HPDE6-E6E7 (cell line): ENCODE results near the gene DIPK1A.
"Not testable (repeated sequence)": the region's sequence is repeated elsewhere in the genome, so short reads cannot be mapped to it uniquely, and the experiment has no call there.

ENCODE experiments used
- DNase-seq: peaks from one replicate; pipeline ENCODE4 v3.0.0; 2011; ENCODE audit warnings: missing footprints; ENCODE audit errors: extremely low spot score

The DIPK1A gene

DNA sequence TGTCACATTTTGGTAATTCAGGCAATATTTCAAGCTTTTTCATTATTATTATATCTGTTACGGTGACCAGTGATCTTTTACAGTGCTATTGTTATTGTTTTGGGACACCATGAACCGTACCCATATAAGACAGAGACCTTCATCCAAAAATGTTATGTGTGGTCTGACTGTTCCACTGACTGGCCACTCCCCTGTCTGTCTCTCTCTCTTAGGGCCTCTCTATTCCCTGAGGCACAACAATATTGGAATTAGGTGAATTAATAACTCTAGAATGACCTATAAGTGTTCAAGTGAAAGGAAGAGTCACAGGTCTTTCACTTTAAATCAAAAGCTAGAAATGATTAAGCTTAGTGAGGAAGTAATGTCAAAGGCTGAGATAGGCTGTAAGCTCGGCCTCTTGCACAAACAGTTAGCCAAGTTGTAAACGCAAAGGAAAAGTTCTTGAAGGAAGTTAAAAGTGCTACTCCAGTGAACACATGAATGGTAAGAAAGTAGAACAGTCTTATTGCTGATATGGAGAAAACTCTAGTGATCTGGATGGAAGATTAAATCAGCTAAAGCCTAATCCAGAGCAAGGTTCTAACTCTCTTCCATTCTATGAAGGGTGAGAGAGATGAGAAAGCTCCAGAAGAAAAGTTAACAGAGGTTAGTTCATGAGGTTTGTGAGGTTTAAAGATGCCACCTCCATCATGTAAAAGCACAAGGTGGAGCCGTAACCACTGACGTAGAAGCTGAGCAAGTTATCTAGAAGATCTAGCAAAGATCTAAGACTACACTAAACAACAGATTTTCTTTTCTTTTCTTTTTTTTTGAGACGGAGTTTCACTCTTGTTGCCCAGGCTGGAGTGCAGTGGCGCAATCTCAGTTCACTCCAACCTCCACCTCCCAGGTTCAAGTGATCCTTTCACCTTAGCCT, 19.7 kb upstream of the DIPK1A start:
- no peak for DNase-seq

DNA sequence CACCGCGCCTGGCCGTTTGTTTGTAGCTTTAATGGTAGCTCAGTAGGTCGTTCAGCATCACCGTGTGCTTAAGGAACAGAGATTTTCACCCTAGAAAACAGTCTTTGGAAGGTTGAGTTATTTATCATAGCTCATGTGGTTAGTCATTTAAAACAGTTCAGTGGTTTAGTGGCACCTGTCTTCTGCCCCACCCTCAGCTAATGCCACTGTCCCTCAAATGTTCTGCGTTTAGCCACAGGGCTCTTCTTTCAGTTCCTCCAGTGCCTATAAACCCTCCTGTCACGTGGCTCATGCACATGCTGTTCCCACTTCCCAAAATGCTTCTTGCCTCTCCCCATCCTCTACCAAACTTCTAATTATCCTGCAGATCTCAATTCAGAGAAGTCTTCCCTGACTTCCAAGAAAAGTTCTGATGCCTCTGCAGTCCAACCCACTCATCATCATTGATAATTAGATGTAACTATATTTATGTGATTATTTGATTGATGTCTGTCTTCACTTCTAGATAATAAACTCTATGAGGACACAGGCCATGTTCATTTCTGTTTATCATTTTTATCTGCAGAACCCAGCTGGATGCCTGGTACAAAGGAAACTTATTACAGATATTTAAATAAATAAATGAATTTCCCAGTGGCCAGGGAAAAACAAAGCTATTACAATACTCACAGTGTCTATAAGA, 14.4 kb upstream of the DIPK1A start:
- DNase-seq: no peak

DNA sequence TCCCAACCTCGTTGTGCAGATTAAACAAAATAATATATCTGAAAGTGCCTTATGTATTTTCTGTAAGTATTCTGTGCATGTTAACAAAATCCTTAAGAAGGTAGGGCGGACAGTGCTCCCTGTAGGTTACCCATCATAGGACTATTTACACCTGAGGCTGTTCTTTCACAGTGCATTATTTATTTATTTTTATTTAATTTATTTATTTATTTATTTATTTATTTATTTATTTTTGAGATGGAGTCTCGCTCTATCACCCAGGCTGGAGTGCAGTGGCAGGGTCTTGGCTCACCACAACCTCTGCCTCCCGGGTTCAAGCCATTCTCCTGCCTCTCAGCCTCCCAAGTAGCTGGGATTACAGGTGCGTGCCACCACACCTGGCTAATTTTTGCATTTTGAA, 12.8 kb upstream of the DIPK1A start:
- DNase-seq: not testable (repeated sequence)

GRCh38 chr1:92973203-92973897, 12.1 kb upstream of the DIPK1A start:
- no peak for DNase-seq

- no peak for DNase-seq
Measured at GRCh38 chr1:92972409-92973129, 11.3 kb upstream of the DIPK1A start.

- DNase-seq: not testable (repeated sequence)
Measured at GRCh38 chr1:92971932-92972331, 10.7 kb upstream of the DIPK1A start.

- no peak for DNase-seq
Measured at GRCh38 chr1:92970990-92971689, 9.9 kb upstream of the DIPK1A start.

DNA sequence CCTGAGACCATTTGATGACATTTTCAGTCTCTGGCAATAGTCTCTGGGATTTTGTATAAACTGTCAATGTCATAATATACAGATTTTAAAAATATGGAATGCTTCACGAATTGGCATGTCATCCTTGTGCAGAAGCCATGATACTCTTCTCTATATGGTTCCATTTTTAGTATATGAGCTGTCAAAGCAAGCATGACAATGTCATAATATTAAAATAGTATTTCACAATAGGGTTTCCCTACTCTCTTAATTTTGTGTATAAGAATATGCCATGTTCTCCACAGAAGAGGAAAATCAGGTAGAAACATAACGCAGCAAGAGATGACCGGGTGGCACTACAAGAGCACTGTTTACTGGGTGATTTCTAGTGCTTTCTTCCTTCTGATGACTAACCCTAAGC, 8.3 kb upstream of the DIPK1A start:
- DNase-seq: no peak

DNA sequence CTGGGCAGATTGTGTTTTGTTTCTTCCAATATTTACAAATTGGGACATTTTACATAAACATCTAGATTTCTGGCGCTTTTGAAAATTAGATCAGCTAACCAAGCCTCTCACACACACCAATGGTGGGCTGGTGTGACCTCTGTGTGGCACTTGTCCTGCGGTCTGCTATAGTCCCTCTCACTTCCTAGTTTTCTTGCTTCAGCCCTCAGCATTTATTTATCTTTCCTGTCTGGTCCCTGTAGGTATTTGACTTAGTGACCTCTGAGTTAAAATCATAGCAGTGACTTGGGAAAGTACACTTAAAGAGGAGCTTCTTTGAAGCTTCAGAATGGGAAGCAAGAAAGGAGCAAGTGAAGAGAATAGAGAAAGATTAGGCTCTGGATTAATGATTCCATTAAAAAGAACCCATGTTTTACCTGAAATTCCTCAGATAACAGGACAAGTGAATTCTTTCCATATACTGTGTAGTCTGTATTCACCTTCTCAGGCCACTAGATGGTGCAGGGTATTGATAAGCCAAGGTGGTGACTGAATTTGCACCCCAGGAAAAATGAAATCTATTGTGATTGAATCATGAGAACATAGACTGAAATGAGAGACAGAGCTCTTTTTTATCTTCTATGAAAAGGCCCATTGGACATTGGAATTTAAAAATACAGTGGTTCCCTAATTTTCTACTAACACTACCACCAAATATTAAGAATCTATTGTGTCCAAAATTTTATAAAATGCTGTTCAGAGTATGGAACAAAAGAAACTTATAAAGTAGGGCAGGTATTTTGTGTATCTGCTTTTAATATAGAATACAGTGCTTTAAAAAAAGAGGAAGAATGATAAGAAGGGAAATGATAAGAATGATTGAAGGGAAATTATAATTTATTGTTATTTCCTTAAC, 7.1 kb upstream of the DIPK1A start:
- no peak for DNase-seq

DNA sequence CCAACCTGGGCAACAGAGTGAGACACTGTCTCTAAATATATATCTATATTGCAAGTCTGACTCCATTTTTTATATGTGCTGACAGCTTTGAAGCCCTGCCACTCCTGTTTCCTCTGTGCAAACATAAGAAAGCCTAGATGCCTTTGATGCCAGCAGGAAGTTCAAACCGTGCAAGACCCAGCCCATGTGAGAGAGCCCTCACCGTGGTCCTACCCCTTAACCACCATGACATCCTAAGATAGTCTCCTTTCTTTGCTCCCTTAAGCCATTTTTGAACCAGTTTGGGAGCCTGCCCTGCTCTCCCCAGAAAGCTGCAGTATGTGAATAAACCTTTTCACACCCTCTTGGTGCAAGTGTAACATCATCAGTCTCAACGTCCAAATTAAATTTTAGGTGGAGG, 3.7 kb upstream of the DIPK1A start:
- no peak for DNase-seq

DNA sequence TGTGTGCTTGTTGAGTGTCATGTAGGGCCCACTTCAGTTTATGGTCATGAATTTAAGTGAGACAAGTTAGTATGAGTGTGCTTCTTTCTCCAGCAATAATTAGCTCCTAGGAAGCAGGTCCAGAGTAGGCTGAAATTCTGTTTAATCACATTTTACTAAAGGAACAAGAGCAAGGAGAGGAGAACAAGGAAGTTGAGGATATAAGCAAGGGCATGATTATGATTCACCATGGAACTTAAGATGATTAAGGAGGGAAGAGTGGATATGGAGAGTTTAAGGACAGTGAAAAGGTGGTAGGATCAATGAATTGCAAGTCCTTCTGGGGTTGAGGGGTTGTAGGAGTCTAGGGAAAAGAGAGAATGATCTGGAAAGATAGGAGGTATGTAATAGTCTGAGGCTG, 3.1 kb upstream of the DIPK1A start:
- DNase-seq: no peak

- DNase-seq: no peak
Measured at GRCh38 chr1:92961896-92962752, 862 bp upstream of the DIPK1A start.

DNA sequence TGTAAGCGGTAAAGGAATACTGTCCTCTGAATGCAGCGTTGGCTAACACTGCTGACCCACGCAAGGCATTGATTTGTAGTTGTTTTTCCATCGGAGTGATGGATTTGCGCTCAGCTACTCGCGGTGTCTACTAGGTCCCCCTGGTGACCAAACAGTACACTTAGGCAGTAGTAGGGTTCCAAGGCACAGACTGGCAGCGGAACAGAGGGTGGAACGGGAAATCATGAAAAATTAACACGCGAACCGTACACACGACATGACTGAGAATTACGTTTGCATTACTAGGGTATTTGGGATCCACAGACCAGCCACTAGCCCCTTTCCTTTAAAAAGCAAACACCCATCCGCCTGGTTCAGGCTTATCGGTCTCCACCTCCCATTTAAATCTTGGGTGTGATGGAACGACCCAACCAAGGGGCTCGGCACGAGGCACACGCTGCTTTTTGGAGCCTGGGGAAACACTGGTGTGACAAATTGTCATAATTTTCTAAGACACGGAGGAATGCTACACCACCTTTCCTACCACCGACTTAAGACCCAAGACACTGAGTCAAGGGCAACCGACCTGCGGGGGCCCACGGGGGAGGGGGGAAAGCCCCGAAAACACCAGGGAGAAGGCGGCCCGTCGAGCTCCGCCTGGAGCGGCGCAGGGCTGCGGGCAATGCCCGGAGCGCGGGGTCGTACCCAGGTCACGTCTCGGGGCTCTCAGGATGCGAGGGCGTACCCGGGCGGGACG, 699 bp downstream of the DIPK1A start:
- DNase-seq: peak; percentile 86

GRCh38 chr1:92958203-92958970, 2.9 kb downstream of the DIPK1A start:
- no peak for DNase-seq

GRCh38 chr1:92957030-92957734, 4.1 kb downstream of the DIPK1A start:
- no peak for DNase-seq

- no peak for DNase-seq
Measured at GRCh38 chr1:92956254-92957029, 4.8 kb downstream of the DIPK1A start.
